Measurements from ENCODE around the gene DUSP22.

GRCh38 chr6:321158-321438 lies 28.8 kb downstream of the DUSP22 start:
- TF ChIP-seq CTCF (IDR thresholded peaks at IDR 0.05) = no peak
- TF ChIP-seq POLR2A (IDR thresholded peaks at IDR 0.05) = no peak
